ENCODE results near the gene HAUS3.

GRCh38 chr4:2264481-2265041 is 22.6 kb upstream of the HAUS3 start:
- TF ChIP-seq, protein P1, sequence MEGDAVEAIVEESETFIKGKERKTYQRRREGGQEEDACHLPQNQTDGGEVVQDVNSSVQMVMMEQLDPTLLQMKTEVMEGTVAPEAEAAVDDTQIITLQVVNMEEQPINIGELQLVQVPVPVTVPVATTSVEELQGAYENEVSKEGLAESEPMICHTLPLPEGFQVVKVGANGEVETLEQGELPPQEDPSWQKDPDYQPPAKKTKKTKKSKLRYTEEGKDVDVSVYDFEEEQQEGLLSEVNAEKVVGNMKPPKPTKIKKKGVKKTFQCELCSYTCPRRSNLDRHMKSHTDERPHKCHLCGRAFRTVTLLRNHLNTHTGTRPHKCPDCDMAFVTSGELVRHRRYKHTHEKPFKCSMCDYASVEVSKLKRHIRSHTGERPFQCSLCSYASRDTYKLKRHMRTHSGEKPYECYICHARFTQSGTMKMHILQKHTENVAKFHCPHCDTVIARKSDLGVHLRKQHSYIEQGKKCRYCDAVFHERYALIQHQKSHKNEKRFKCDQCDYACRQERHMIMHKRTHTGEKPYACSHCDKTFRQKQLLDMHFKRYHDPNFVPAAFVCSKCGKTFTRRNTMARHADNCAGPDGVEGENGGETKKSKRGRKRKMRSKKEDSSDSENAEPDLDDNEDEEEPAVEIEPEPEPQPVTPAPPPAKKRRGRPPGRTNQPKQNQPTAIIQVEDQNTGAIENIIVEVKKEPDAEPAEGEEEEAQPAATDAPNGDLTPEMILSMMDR (IDR thresholded peaks at IDR 0.05 in 2 of 3, conservative IDR thresholded peaks at IDR 0.05 in 1 of 3; ENCODE audit: control insufficient read depth in 2 of 3, extremely low read depth in 1 of 3, insufficient read depth in 1 of 3, low read depth in 3 of 3, low read length in 3 of 3) = no peak
- TF ChIP-seq CUX1 (IDR thresholded peaks at IDR 0.05; ENCODE audit: insufficient replicate concordance, low read depth, low read length) (no peak), CREB1 (IDR thresholded peaks at IDR 0.05; ENCODE audit: low read depth) (no peak), ZNF384 (IDR thresholded peaks at IDR 0.05; ENCODE audit: borderline replicate concordance, low read depth, low read length) (no peak), PML (IDR thresholded peaks at IDR 0.05; ENCODE audit: low read length) (no peak), E2F8 (IDR thresholded peaks at IDR 0.05; ENCODE audit: low read depth, partially characterized antibody) (no peak), CEBPB (IDR thresholded peaks at IDR 0.05; ENCODE audit: borderline replicate concordance in 1 of 2, low read depth in 2 of 2, low read length in 2 of 2) (no peak), RAD21 (IDR thresholded peaks at IDR 0.05; ENCODE audit: insufficient read depth, low read depth, low read length) (no peak), POLR2AphosphoS5 (IDR thresholded peaks at IDR 0.05; ENCODE audit: low read length) (no peak), MTA3 (IDR thresholded peaks at IDR 0.05; ENCODE audit: borderline replicate concordance, low read length) (no peak), NR2C2 (IDR thresholded peaks at IDR 0.05; ENCODE audit: borderline replicate concordance, control insufficient read depth, insufficient read length, low read depth) (no peak)
- TF ChIP-seq, protein P2, sequence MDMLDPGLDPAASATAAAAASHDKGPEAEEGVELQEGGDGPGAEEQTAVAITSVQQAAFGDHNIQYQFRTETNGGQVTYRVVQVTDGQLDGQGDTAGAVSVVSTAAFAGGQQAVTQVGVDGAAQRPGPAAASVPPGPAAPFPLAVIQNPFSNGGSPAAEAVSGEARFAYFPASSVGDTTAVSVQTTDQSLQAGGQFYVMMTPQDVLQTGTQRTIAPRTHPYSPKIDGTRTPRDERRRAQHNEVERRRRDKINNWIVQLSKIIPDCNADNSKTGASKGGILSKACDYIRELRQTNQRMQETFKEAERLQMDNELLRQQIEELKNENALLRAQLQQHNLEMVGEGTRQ (IDR thresholded peaks at IDR 0.05; ENCODE audit: borderline replicate concordance, low read depth, low read length) = no peak

Measured in GM12878 (cell line).